Left ventricle myocardium inferior (tissue), 1 donor: ENCODE measurements around the gene FNDC8. TPM values are rescaled to one million over a fixed set of nuclear protein-coding genes. Genes with fewer than 3 reads are reported as not detected.

Experiments used
- DNase-seq: peaks from one replicate; pipeline ENCODE4 v3.0.0-alpha.2; 2020
- H3K27ac ChIP-seq: fragments of 200-600 bp; replicated peaks from 2 replicates; pipeline ENCODE4 v1.8.0; 2021
- H3K27me3 ChIP-seq: fragments of 200-600 bp; 2 replicates; pipeline ENCODE4 v1.8.0; 2021; ENCODE audit warnings: low read depth
- H3K36me3 ChIP-seq: fragments of 200-600 bp; 2 replicates; pipeline ENCODE4 v1.8.0; 2021
- H3K4me1 ChIP-seq: fragments of 200-600 bp; 2 replicates; pipeline ENCODE4 v1.8.0; 2021
- H3K4me3 ChIP-seq: fragments of 200-600 bp; 2 replicates; pipeline ENCODE4 v1.8.0; 2021; ENCODE audit warnings: mild to moderate bottlenecking, moderate library complexity
- H3K9me3 ChIP-seq: fragments of 200-600 bp; replicated peaks from 2 replicates; pipeline ENCODE4 v1.8.0; 2021
- CTCF ChIP-seq: fragments of 200-600 bp; IDR thresholded peaks from 2 replicates; pipeline ENCODE4 v1.8.0; 2021; ENCODE audit warnings: antibody characterized with exemption, mild to moderate bottlenecking, borderline replicate concordance
- intact Hi-C: fragments of 100-400 bp; cut with micrococcal nuclease; formaldehyde crosslinking; loops from one replicate; pipeline ENCODE4 v1.11.0; 2022
- total RNA-seq: library from RNA; stranded (reverse); fragmentation: NEBNext Ultra II Directional; extraction: Animal tissue kit (Norgen Biotek cat#: 25700); gene quantifications from one replicate; pipeline ENCODE4 v1.2.1, GENCODE V29; 2021
- donor health status: DM: no; HTN: yes; CAD: no; lungs with severe emphysema.

FNDC8 gene
- total RNA-seq, 1 donor from 2014 or later: not detected

- no peak for DNase-seq
- no peaks in the 10 kb centered on the region for H3K27me3 ChIP-seq
- H3K27ac ChIP-seq: no peak overlapping the region
- no peak overlapping the region for H3K4me3 ChIP-seq
- no peak for TF ChIP-seq CTCF
- H3K9me3 ChIP-seq: no peaks in the 10 kb centered on the region
- intact Hi-C loops: no loop called here
- H3K36me3 ChIP-seq: peaks cover 52% of the 10 kb centered on the region
- H3K4me1 ChIP-seq: peaks cover 29% of the 10 kb centered on the region
Observed at GRCh38 chr17:35154196-35155165, 33.1 kb downstream of the FNDC8 start.

- intact Hi-C loops: no loop called here
- peaks cover 59% of the 10 kb centered on the region for H3K36me3 ChIP-seq
Observed at GRCh38 chr17:35155246-35155645, 33.8 kb downstream of the FNDC8 start.

GRCh38 chr17:35159940-35160339 lies 38.5 kb downstream of the FNDC8 start:
- Histone ChIP-seq H3K4me3 (no peak overlapping the region), H3K36me3 (peaks cover 68% of the 10 kb centered on the region), H3K4me1 (no peaks in the 10 kb centered on the region), H3K9me3 (no peaks in the 10 kb centered on the region), H3K27me3 (no peaks in the 10 kb centered on the region), H3K27ac (no peak overlapping the region)
- TF ChIP-seq CTCF: no peak
- DNase-seq: no peak
- intact Hi-C loops: no loop called here

More at GRCh38 chr17:35155246-35155645, 33.8 kb downstream of the FNDC8 start:
- no peak for TF ChIP-seq CTCF
- Histone ChIP-seq H3K27ac (no peak overlapping the region), H3K9me3 (no peaks in the 10 kb centered on the region), H3K4me3 (no peak overlapping the region), H3K27me3 (no peaks in the 10 kb centered on the region), H3K4me1 (peaks cover 21% of the 10 kb centered on the region)
- no peak for DNase-seq

- no peaks in the 10 kb centered on the region for H3K4me1 ChIP-seq
- no peaks in the 10 kb centered on the region for H3K27me3 ChIP-seq
- H3K36me3 ChIP-seq: peaks cover 68% of the 10 kb centered on the region
- no peak for DNase-seq
- no peak for TF ChIP-seq CTCF
- intact Hi-C loops: no loop called here
- H3K9me3 ChIP-seq: no peaks in the 10 kb centered on the region
- H3K27ac ChIP-seq: no peak overlapping the region
- H3K4me3 ChIP-seq: no peak overlapping the region
Observed at GRCh38 chr17:35160354-35161201, 39.2 kb downstream of the FNDC8 start.

- no peak for TF ChIP-seq CTCF
Observed at GRCh38 chr17:35161281-35161761, 39.9 kb downstream of the FNDC8 start.

More at GRCh38 chr17:35161281-35161761, 39.9 kb downstream of the FNDC8 start:
- no peak for DNase-seq
- intact Hi-C loops: no loop called here
- Histone ChIP-seq H3K27me3 (no peaks in the 10 kb centered on the region), H3K4me1 (no peaks in the 10 kb centered on the region), H3K9me3 (no peaks in the 10 kb centered on the region), H3K36me3 (peaks cover 67% of the 10 kb centered on the region), H3K4me3 (no peak overlapping the region), H3K27ac (no peak overlapping the region)
